ENCODE measurements around the gene CHCHD4. TPM values are rescaled to one million over a fixed set of nuclear protein-coding genes. Genes with fewer than 3 reads are reported as not detected.

Gene CHCHD4
- total RNA-seq, 2 experiments from 2014 or later = 17.5 to 19.2 TPM

Other genes with a start within 250 kb of the CHCHD4 start
- under 1 TPM; 0.29 to 0.33 TPM for gene WNT7A, start 244.8 kb downstream of the CHCHD4 start, total RNA-seq
- 10 to 100 TPM; 31.0 to 32.4 TPM for gene TMEM43, start 182 bp upstream of the CHCHD4 start, total RNA-seq
- 10 to 100 TPM; 27.8 to 31.6 TPM for gene XPC, start 53.7 kb upstream of the CHCHD4 start, total RNA-seq
- 10 to 100 TPM; 22.1 to 22.9 TPM for gene LSM3, start 53.9 kb upstream of the CHCHD4 start, total RNA-seq